KMS-11 (cell line): ENCODE data around the gene SELE.

Source experiments
- H2AFZ ChIP-seq: fragments of 200-600 bp; sonication (generic); 2 replicates; pipeline ENCODE4 v1.6.1; 2016; ENCODE audit warnings: antibody characterized with exemption, mixed run types, low read depth
- H3K27ac ChIP-seq: fragments of 200-600 bp; sonication (generic); 2 replicates; pipeline ENCODE4 v1.6.1; 2016; ENCODE audit warnings: mild to moderate bottlenecking, mixed run types
- H3K27me3 ChIP-seq: fragments of 200-600 bp; sonication (generic); 2 replicates; pipeline ENCODE4 v1.6.1; 2017; ENCODE audit warnings: mild to moderate bottlenecking, low read depth, mixed run types, moderate library complexity; ENCODE audit not compliant: insufficient read depth
- H3K36me3 ChIP-seq: fragments of 200-600 bp; sonication (generic); 2 replicates; pipeline ENCODE4 v1.6.1; 2017; ENCODE audit warnings: mild to moderate bottlenecking, mixed run types; ENCODE audit not compliant: insufficient read depth
- H3K4me1 ChIP-seq: fragments of 200-600 bp; sonication (generic); 2 replicates; pipeline ENCODE4 v1.6.1; 2016; ENCODE audit warnings: mild to moderate bottlenecking, low read depth, mixed run types; ENCODE audit not compliant: poor library complexity, severe bottlenecking
- H3K4me2 ChIP-seq: fragments of 200-600 bp; sonication (generic); 2 replicates; pipeline ENCODE4 v1.7.0; 2016; ENCODE audit warnings: mild to moderate bottlenecking, mixed run types
- H3K4me3 ChIP-seq: fragments of 200-600 bp; sonication (generic); IDR thresholded peaks from 2 replicates; pipeline ENCODE4 v1.6.1; 2017; ENCODE audit warnings: low read depth, low read length, mixed read lengths; ENCODE audit not compliant: insufficient read depth
- H3K79me2 ChIP-seq: fragments of 200-600 bp; sonication (generic); 2 replicates; pipeline ENCODE4 v1.6.1; 2016; ENCODE audit warnings: low read depth, mixed run types; ENCODE audit not compliant: insufficient read depth
- H3K9ac ChIP-seq: fragments of 200-600 bp; sonication (generic); 2 replicates; pipeline ENCODE4 v1.6.1; 2016; ENCODE audit warnings: mild to moderate bottlenecking, mixed run types
- H4K20me1 ChIP-seq: fragments of 200-600 bp; sonication (generic); 2 replicates; pipeline ENCODE4 v1.6.1; 2016; ENCODE audit warnings: mild to moderate bottlenecking, mixed run types; ENCODE audit not compliant: insufficient read depth
- TF ChIP-seq, protein P1 (sequence below): fragments of 200-600 bp; sonication (generic); conservative IDR thresholded peaks from 2 replicates; pipeline ENCODE4 v1.6.1; 2017; ENCODE audit warnings: low read depth, mild to moderate bottlenecking, antibody characterized with exemption, low read length, moderate library complexity, mixed read lengths

The SELE gene

DNA sequence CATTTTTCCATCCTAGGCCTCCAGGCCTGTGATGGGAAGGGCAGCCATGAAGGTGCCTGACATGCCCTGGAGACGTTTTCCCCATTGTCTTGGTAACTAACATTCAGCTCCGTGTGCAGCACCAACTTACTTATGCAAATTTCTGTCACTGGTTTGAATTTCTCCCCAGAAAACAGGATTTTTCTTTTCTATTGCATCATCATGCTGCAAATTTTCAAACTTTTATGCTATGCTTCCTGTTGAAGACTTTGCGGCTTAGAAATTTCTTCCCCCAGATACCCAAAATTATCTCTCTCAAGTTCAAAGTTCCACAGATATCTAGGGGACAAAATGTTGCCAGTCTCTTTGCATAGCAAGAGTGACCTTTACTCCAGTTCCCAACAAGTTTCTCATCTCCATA, 25.2 kb upstream of the SELE start:
- no peaks in the 10 kb centered on the region for H3K27me3 ChIP-seq
- H3K4me2 ChIP-seq = no peak overlapping the region
- H3K36me3 ChIP-seq = no peaks in the 10 kb centered on the region
- no peak overlapping the region for H3K9ac ChIP-seq
- H3K4me3 ChIP-seq = no peak overlapping the region
- H4K20me1 ChIP-seq = no peaks in the 10 kb centered on the region
- TF ChIP-seq, protein P1, sequence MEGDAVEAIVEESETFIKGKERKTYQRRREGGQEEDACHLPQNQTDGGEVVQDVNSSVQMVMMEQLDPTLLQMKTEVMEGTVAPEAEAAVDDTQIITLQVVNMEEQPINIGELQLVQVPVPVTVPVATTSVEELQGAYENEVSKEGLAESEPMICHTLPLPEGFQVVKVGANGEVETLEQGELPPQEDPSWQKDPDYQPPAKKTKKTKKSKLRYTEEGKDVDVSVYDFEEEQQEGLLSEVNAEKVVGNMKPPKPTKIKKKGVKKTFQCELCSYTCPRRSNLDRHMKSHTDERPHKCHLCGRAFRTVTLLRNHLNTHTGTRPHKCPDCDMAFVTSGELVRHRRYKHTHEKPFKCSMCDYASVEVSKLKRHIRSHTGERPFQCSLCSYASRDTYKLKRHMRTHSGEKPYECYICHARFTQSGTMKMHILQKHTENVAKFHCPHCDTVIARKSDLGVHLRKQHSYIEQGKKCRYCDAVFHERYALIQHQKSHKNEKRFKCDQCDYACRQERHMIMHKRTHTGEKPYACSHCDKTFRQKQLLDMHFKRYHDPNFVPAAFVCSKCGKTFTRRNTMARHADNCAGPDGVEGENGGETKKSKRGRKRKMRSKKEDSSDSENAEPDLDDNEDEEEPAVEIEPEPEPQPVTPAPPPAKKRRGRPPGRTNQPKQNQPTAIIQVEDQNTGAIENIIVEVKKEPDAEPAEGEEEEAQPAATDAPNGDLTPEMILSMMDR = no peak
- no peaks in the 10 kb centered on the region for H3K4me1 ChIP-seq
- no peak overlapping the region for H2AFZ ChIP-seq
- no peak overlapping the region for H3K27ac ChIP-seq
- no peaks in the 10 kb centered on the region for H3K79me2 ChIP-seq

DNA sequence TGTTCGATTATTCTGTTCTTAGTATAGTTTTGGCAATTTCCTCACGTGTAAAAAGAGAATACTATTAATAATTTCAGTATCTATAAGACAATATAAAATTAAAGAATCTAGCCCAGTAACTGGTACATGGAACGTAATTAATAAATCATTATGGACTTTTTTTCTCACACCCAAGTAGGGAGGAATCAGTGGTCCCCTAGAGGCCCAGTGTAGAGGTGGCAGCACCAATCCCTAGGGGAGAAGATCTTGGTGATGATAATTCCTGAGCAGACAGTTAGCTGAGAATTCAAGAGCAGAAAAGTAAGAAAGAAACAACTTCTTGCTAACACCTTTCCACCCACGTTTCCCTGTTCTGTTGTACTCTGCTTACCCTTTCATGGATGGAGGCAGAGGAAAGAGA, 19.7 kb upstream of the SELE start:
- Histone ChIP-seq H3K9ac (no peak overlapping the region), H3K4me3 (no peak overlapping the region), H3K27ac (no peak overlapping the region), H3K79me2 (no peaks in the 10 kb centered on the region), H3K27me3 (no peaks in the 10 kb centered on the region), H4K20me1 (no peaks in the 10 kb centered on the region), H3K4me2 (no peak overlapping the region), H3K36me3 (no peaks in the 10 kb centered on the region), H3K4me1 (no peaks in the 10 kb centered on the region), H2AFZ (no peak overlapping the region)
- TF ChIP-seq, protein P1 = no peak

DNA sequence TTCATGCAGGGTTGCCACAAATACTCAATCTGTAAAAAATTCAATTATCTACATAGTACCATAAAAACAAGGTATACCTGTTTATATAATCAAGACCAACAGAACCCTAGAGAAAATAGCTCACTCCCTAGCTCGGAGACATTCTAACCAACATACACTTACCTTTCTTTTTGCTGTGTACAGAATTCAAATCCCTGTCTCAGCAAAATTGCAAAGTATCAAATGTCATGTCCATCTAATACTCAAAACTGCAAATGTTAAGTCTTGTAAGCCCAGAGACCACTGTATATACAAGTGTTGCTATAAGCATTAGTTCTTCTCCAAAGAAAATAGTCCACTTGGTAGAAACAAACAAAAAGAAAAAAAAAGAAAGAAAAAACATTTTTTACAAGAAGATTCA, 16.2 kb upstream of the SELE start:
- Histone ChIP-seq H3K27me3 (no peaks in the 10 kb centered on the region), H3K4me2 (no peak overlapping the region), H3K4me1 (no peaks in the 10 kb centered on the region), H3K79me2 (no peaks in the 10 kb centered on the region), H4K20me1 (no peaks in the 10 kb centered on the region), H3K9ac (no peak overlapping the region), H2AFZ (no peak overlapping the region), H3K27ac (no peak overlapping the region), H3K36me3 (no peaks in the 10 kb centered on the region), H3K4me3 (no peak overlapping the region)
- TF ChIP-seq, protein P1 = no peak

DNA sequence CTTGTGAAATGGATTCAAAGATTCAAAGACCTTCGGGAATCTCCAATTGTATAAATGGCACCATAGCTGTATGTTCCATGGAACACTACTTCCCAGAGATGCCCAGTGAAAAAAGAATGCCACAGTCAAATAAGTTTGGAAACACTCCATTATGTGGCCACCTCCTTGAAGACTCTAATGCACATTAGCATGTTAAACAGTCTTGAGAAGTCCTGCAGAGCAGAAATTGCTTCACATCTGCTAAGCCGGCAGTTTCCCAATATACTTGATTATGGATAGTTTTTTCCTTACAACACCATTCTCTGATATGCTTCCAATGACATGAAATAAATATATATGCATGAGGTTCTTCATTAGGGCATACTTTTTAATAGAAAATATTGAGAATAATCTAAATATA, 12.7 kb upstream of the SELE start:
- no peak overlapping the region for H3K9ac ChIP-seq
- TF ChIP-seq, protein P1 = no peak
- H3K36me3 ChIP-seq = no peaks in the 10 kb centered on the region
- H2AFZ ChIP-seq = no peak overlapping the region
- H3K27me3 ChIP-seq = no peaks in the 10 kb centered on the region
- H3K4me2 ChIP-seq = no peak overlapping the region
- H4K20me1 ChIP-seq = no peaks in the 10 kb centered on the region
- no peaks in the 10 kb centered on the region for H3K4me1 ChIP-seq
- no peak overlapping the region for H3K27ac ChIP-seq
- no peak overlapping the region for H3K4me3 ChIP-seq
- H3K79me2 ChIP-seq = no peaks in the 10 kb centered on the region
